T47D (cell line): ENCODE data around the gene ACTL9.

Experiments used
- DNase-seq, 2 experiments: peaks; one replicate each; pipeline versions ENCODE4 v3.0.0 to v3.0.0-alpha.2; 2011 to 2012; ENCODE audit warnings: low read depth in 1 of 2, low spot score in 1 of 2
- JUND ChIP-seq: IDR thresholded peaks from 2 replicates; pipeline ENCODE4 v1.6.1; 2012; ENCODE audit warnings: low read depth
- in situ Hi-C: cut with HindIII; loops from 2 replicates; pipeline ENCODE4 v1.10.0; 2016; ENCODE audit warnings: low sequenced_read_pairs, low pct_unique_long_range_greater_than_20kb

Gene ACTL9

GRCh38 chr19:8654591-8655339, 43.8 kb downstream of the ACTL9 start:
- in situ Hi-C loops: no loop called here

GRCh38 chr19:8648240-8648639, 50.4 kb downstream of the ACTL9 start:
- in situ Hi-C loops: no loop called here
- no peak for DNase-seq
- TF ChIP-seq JUND: no peak

More at GRCh38 chr19:8654591-8655339, 43.8 kb downstream of the ACTL9 start:
- no peak for TF ChIP-seq JUND
- peak; percentile 45 to 54 for DNase-seq
